Activated CD8-positive, alpha-beta T cell treated with anti-CD3 and anti-CD28 coated beads, Interleukin-2, amount 10 ng/mL, durations not matched to agents 7 days and 5 days (primary cell): ENCODE measurements around the gene PAK6. TPM values are rescaled to one million over a fixed set of nuclear protein-coding genes. Genes with fewer than 3 reads are reported as not detected.

ENCODE experiments used
- ATAC-seq: fragments of 150-1000 bp; cut with Tn5 transposase; one replicate; pipeline ENCODE4 v1.10.0; 2021; ENCODE audit warnings: moderate library complexity
- CTCF ChIA-PET: fragments of 350-600 bp; sonication (Branson Sonifier 250); formaldehyde crosslinking; loops from one replicate; lab custom pipeline; 2021; ENCODE audit warnings: antibody characterized with exemption; lab: Charles Lee
- POLR2A ChIA-PET: fragments of 350-600 bp; sonication (Branson Sonifier 250); formaldehyde crosslinking; loops from one replicate; lab custom pipeline; 2021; ENCODE audit warnings: antibody characterized with exemption; lab: Charles Lee
- DNase-seq: peaks from one replicate; pipeline ENCODE4 v3.0.0-alpha.2; 2020
- H3K27ac Mint-ChIP-seq: one replicate; pipeline ENCODE4 v1.8.0; 2021; ENCODE audit warnings: mild to moderate bottlenecking, mixed read lengths
- H3K27me3 Mint-ChIP-seq: one replicate; pipeline ENCODE4 v1.8.0; 2021; ENCODE audit warnings: low read depth, mixed read lengths
- H3K36me3 Mint-ChIP-seq: one replicate; pipeline ENCODE4 v1.8.0; 2021; ENCODE audit warnings: low read depth, mixed read lengths
- H3K4me1 Mint-ChIP-seq: one replicate; pipeline ENCODE4 v1.8.0; 2021; ENCODE audit warnings: low read depth, mixed read lengths
- H3K4me3 Mint-ChIP-seq: one replicate; pipeline ENCODE4 v1.8.0; 2021; ENCODE audit warnings: mild to moderate bottlenecking, mixed read lengths
- H3K9me3 Mint-ChIP-seq: one replicate; pipeline ENCODE4 v1.8.0; 2022; ENCODE audit warnings: mixed read lengths; ENCODE audit not compliant: insufficient read depth
- total RNA-seq, 2 experiments: library from RNA; stranded (reverse); gene quantifications; one replicate each; pipeline ENCODE4 v1.2.3, GENCODE V29; 2021

Gene PAK6
- total RNA-seq, 2 experiments from 2014 or later: 1.2 to 1.4 TPM

DNA sequence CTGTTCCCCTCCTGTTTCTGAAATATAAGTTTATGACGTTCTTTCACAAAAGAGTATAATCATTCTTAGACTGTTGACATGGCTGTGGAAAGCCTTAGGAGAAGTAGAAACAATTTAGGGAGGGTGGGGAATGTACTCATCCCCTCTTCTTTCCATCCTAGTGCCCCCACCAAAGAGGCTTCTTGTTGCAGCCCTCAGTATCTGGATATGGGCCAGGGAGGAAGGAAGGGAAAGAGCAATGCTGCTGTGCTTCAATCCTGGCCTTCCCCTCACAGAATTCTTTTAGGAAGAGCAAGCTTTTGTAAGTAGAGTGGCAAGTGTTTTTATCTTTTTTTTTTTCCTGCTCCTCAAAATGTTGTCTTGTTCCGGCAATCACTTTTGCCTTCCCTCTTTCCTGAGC, 86.3 kb downstream of the PAK6 start:
- Mint-ChIP-seq H3K9me3 (no peaks in the 10 kb centered on the region), H3K4me3 (peak overlapping the region; percentile 62), H3K4me1 (peaks cover 37% of the 10 kb centered on the region), H3K36me3 (peaks cover 7% of the 10 kb centered on the region), H3K27ac (no peak overlapping the region), H3K27me3 (peaks cover 5% of the 10 kb centered on the region)
- ChIA-PET POLR2A (interaction anchor here (1.7 kb wide), 1 partner anchor 12 kb away, joined by 5 read pairs; no protein-coding TSS in a partner anchor), CTCF (interaction anchor here (0.7 to 6.5 kb wide), 11 partner anchors 9 to 84 kb away, joined by 3 to 129 read pairs (median 9); partner anchors contain the start of genes CCDC9B, DISP2 and PLCB2)
- no peak for ATAC-seq
- DNase-seq: no peak

DNA sequence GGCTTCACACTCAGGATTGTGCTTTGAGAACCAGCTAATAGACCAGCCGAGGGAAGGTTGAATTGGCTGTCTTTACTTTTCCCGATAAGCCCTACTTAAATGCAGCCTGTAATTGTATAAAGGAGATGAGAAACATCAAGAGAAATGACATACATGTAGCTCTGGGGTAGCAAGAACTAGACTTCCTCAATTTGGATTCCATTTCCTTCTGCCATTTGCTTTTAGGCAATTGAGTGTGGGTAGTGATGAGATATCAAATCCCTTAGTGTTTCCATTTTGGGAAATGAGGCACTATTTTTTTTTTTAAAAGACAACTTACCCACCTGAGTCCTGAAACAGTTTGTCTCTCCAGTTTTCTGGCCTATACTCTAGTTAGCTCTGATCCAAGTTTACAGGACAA, 86.8 kb downstream of the PAK6 start:
- H3K4me3 Mint-ChIP-seq: no peak overlapping the region
- peaks cover 7% of the 10 kb centered on the region for H3K36me3 Mint-ChIP-seq
- ATAC-seq (no peak), DNase-seq (no peak)
- peaks cover 37% of the 10 kb centered on the region for H3K4me1 Mint-ChIP-seq
- H3K27ac Mint-ChIP-seq: no peak overlapping the region
- CTCF ChIA-PET: interaction anchor here (0.8 to 6.5 kb wide), 10 partner anchors 9 to 286 kb away, joined by 3 to 129 read pairs (median 9); partner anchors contain the start of genes CCDC9B and PLCB2
- H3K27me3 Mint-ChIP-seq: peaks cover 3% of the 10 kb centered on the region
- H3K9me3 Mint-ChIP-seq: no peaks in the 10 kb centered on the region
- POLR2A ChIA-PET: interaction anchor here (1.7 kb wide), 1 partner anchor 12 kb away, joined by 5 read pairs; no protein-coding TSS in a partner anchor

Other genes starting within 250 kb of the PAK6 start
- gene SRP14, start 199.9 kb upstream of the PAK6 start, total RNA-seq: 100 to 1,000 TPM; 178 to 182 TPM
- gene BMF, start 130.2 kb upstream of the PAK6 start, total RNA-seq: 1 to 10 TPM; 2.2 to 4.0 TPM
- gene BUB1B, start 78.0 kb upstream of the PAK6 start, total RNA-seq: 10 to 100 TPM; 91.9 to 94.9 TPM
- under 1 TPM in 1 of 2 experiments, not detected in 1; 0.37 TPM for gene ANKRD63, start 44.0 kb downstream of the PAK6 start, total RNA-seq
- 100 to 1,000 TPM; 133 to 160 TPM for gene PLCB2, start 68.9 kb downstream of the PAK6 start, total RNA-seq
- 1 to 10 TPM; 8.7 to 9.4 TPM for gene INAFM2, start 84.6 kb downstream of the PAK6 start, total RNA-seq
- under 1 TPM; 0.76 to 0.84 TPM for gene CCDC9B, start 101.9 kb downstream of the PAK6 start, total RNA-seq
- not detected for gene PHGR1, start 112.0 kb downstream of the PAK6 start, total RNA-seq
- 1 to 10 TPM in 1 of 2 experiments, under 1 TPM in 1; 0.82 to 2.6 TPM for gene DISP2, start 119.2 kb downstream of the PAK6 start, total RNA-seq
- gene KNSTRN, start 143.7 kb downstream of the PAK6 start, total RNA-seq: 10 to 100 TPM; 71.1 to 74.1 TPM
- gene IVD, start 166.7 kb downstream of the PAK6 start, total RNA-seq: 10 to 100 TPM; 77.7 to 79.9 TPM
- 10 to 100 TPM; 25.7 to 26.3 TPM for gene BAHD1, start 201.9 kb downstream of the PAK6 start, total RNA-seq
- 10 to 100 TPM; 12.1 to 12.6 TPM for gene CHST14, start 231.9 kb downstream of the PAK6 start, total RNA-seq